K562 (cell line): Measurements from ENCODE around the gene PARD3.

ENCODE experiments used
- NFIC ChIP-seq: fragments of 450-650 bp; IDR thresholded peaks from 2 replicates; pipeline ENCODE4 v1.6.1; 2017; ENCODE audit warnings: mild to moderate bottlenecking, inconsistent platforms
- PHF8 ChIP-seq: fragments of 200-600 bp; sonication (generic); IDR thresholded peaks from 2 replicates; pipeline ENCODE4 v1.6.1; 2012; ENCODE audit warnings: mixed run types, mild to moderate bottlenecking, inconsistent platforms, low read length, moderate library complexity, borderline replicate concordance
- POLR2AphosphoS5 ChIP-seq: IDR thresholded peaks from 2 replicates; pipeline ENCODE4 v1.6.1; 2011; ENCODE audit warnings: mild to moderate bottlenecking, low read depth, low read length, moderate library complexity; ENCODE audit not compliant: control insufficient read depth, insufficient read depth
- TARDBP ChIP-seq: fragments of 450-650 bp; IDR thresholded peaks from 2 replicates; pipeline ENCODE4 v1.6.1; 2016

- TF ChIP-seq TARDBP (no peak), POLR2AphosphoS5 (no peak), PHF8 (no peak), NFIC (no peak)
Observed at GRCh38 chr10:34612446-34612845, 202.7 kb downstream of the PARD3 start.
